Measurements from ENCODE around the gene BRD3OS. TPM values are rescaled to one million over a fixed set of nuclear protein-coding genes. Genes with fewer than 3 reads are reported as not detected.
A peak's percentile ranks its signal among the peaks of the same experiment; 100 is the strongest.

Gene BRD3OS
- total and polyA plus RNA-seq, 2 experiments from 2014 or later: 9.2 to 16.0 TPM

GRCh38 chr9:134028076-134028475 is 2.8 kb downstream of the BRD3OS start (continued):
- TF ChIP-seq ZNF462 (CRISPR knock-in tag; IDR thresholded peaks at IDR 0.05): no peak
- no peak for TF ChIP-seq POLR2AphosphoS5 (IDR thresholded peaks at IDR 0.05; ENCODE audit: low read depth)
- TF ChIP-seq ETS1 (IDR thresholded peaks at IDR 0.05): no peak

GRCh38 chr9:134028575-134029247 is 3.4 kb downstream of the BRD3OS start:
- Histone ChIP-seq H3K36me3 (ENCODE audit: insufficient read depth) (peaks cover 21% of the 10 kb centered on the region; the same call in 1 of the 2 replicates), H3K27ac (ENCODE audit: low read depth) (no peak overlapping the region), H3F3A (replicated peaks; ENCODE audit: low read depth) (0 out of 2 replicates have a peak, but pooled peaks cover 8% of the 10 kb centered on the region), H4K20me1 (replicated peaks; ENCODE audit: insufficient read depth) (no peaks in the 10 kb centered on the region; the same call in 1 of the 2 replicates), H3K79me2 (replicated peaks; ENCODE audit: insufficient read depth) (no peaks in the 10 kb centered on the region), H3K4me2 (no peak overlapping the region), H3K4me1 (ENCODE audit: insufficient read depth) (peaks cover 13% of the 10 kb centered on the region), H2AFZ (no peak overlapping the region), H3K9me2 (ENCODE audit: insufficient read depth) (no peaks in the 10 kb centered on the region), H3K4me3 (no peak overlapping the region), H3K27me3 (ENCODE audit: insufficient read depth) (no peaks in the 10 kb centered on the region)
- H3K36me3 Mint-ChIP-seq (ENCODE audit: low read depth): peaks cover 27% of the 10 kb centered on the region
- H3K27me3 Mint-ChIP-seq (ENCODE audit: insufficient read depth, low read depth, poor library complexity): peaks cover 4% of the 10 kb centered on the region
- no peaks in the 10 kb centered on the region; the same call in 2 of the 3 replicates for H3K9me3 Mint-ChIP-seq
- H3K4me1 Mint-ChIP-seq: peaks cover 14% of the 10 kb centered on the region
- H3K4me3 Mint-ChIP-seq: no peak overlapping the region
- H3K27ac Mint-ChIP-seq: no peak overlapping the region; the same call in 1 of the 2 replicates
- ATAC-seq: no peak
- peak; percentile 19 for DNase-seq (ENCODE audit: low spot score)
- TF ChIP-seq ZNF462 (CRISPR knock-in tag; IDR thresholded peaks at IDR 0.05) (no peak), CREB1 (CRISPR knock-in tag; IDR thresholded peaks at IDR 0.05; ENCODE audit: low read depth) (no peak), EZH2 (IDR thresholded peaks at IDR 0.05; ENCODE audit: low read depth, unreplicated experiment) (no peak)
